OCI-LY3 (cell line): ENCODE results near the gene CETP.

Experiments used
- EZH2phosphoT487 ChIP-seq: fragments of 200-600 bp; shearing (Covaris generic); IDR thresholded peaks from 2 replicates; pipeline ENCODE4 v1.6.1; 2018; ENCODE audit warnings: antibody characterized with exemption, mixed run types, low read depth
- TF ChIP-seq, protein P1 (sequence below): fragments of 200-600, 300-600 bp; sonication (generic); IDR thresholded peaks from 2 replicates; pipeline ENCODE4 v1.5.1; 2014; ENCODE audit warnings: antibody characterized with exemption, low read length, low read depth

DNA sequence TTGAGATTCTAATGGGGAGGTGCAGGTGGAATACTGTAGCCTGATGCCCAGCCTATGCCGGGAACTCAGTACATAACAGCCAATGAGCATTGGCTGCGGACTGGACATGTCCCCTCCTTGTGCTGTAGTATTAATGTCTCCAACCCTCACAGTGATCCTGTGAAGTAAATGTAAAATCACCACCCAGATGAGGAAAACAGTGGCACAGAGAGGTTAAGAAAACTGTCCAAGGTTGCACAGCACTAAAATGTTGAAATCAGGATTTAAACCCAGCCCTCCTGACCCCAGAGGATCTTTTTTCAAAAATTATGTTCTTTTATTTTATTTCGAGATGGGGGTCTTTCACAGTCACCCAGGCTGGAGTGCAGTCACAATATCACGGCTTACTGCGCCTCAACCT lies 35.5 kb downstream of the CETP start:
- TF ChIP-seq, protein P1, sequence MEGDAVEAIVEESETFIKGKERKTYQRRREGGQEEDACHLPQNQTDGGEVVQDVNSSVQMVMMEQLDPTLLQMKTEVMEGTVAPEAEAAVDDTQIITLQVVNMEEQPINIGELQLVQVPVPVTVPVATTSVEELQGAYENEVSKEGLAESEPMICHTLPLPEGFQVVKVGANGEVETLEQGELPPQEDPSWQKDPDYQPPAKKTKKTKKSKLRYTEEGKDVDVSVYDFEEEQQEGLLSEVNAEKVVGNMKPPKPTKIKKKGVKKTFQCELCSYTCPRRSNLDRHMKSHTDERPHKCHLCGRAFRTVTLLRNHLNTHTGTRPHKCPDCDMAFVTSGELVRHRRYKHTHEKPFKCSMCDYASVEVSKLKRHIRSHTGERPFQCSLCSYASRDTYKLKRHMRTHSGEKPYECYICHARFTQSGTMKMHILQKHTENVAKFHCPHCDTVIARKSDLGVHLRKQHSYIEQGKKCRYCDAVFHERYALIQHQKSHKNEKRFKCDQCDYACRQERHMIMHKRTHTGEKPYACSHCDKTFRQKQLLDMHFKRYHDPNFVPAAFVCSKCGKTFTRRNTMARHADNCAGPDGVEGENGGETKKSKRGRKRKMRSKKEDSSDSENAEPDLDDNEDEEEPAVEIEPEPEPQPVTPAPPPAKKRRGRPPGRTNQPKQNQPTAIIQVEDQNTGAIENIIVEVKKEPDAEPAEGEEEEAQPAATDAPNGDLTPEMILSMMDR: no peak
- no peak for TF ChIP-seq EZH2phosphoT487
